Muscle of arm (tissue), 12 donors: ENCODE results near the gene RASA4. TPM values are rescaled to one million over a fixed set of nuclear protein-coding genes. Genes with fewer than 3 reads are reported as not detected.
"Not testable (repeated sequence)": the region's sequence is repeated elsewhere in the genome, so short reads cannot be mapped to it uniquely, and the experiment has no call there.

Source experiments
- DNase-seq: peaks from one replicate; pipeline ENCODE4 v3.0.0-alpha.2; 2013
- polyA plus RNA-seq, 12 donors: library from polyadenylated mRNA; unstranded; fragments of 120-200 nt; gene quantifications; one replicate each; pipeline ENCODE4 v1.2.1, GENCODE V29; 2013; ENCODE audit not compliant: insufficient read length in 12 of 12

The RASA4 gene
- polyA plus RNA-seq, 12 donors = 14.2 to 63.6 (median 27.8) TPM; not detected in 1

DNA sequence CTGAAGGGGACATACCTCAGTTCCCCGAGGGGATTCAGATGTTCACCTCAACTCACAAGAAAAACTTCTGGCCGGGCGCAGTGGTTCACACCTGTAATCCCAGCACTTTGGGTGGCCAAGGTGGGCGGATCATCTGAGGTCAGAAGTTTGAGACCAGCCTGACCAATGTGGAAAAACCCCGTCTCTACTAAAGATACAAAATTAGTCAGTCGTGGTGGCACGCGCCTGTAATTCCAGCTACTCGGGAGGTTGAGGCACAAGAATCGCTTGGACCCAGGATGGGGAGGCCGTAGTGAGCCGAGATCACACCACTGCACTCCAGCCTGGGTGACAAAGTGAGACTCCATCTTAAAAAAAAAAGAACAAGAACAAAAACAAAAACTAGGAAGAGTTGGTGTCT lies 71.3 kb downstream of the RASA4 start:
- DNase-seq = not testable (repeated sequence)

DNA sequence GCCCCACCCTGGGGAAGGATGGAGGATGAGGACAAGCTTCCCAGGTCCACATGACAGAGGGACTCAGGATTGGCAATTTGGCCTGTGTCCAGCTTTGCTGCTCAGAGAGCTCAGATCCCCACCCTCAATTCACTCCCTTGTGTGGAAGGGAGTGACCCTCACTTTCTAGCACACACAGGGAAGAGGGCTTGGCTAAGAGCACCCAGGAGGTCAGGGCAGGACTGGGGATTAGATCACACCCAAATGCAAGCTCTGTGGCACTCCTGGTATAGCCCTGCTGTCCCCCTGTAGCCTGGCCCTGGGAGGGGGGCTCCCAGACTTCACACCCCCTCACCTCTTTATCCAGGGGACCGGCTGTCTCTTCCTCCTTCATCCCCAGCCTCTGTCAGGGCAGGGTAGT lies 72.2 kb downstream of the RASA4 start:
- not testable (repeated sequence) for DNase-seq

GRCh38 chr7:102543596-102543995 lies 73.0 kb downstream of the RASA4 start, which contains the start of gene UPK3BL2:
UPK3BL2 (minus strand) TSS chr7:102543696; CDS start chr7:102543636, 60 bp downstream.
- not testable (repeated sequence) for DNase-seq

DNA sequence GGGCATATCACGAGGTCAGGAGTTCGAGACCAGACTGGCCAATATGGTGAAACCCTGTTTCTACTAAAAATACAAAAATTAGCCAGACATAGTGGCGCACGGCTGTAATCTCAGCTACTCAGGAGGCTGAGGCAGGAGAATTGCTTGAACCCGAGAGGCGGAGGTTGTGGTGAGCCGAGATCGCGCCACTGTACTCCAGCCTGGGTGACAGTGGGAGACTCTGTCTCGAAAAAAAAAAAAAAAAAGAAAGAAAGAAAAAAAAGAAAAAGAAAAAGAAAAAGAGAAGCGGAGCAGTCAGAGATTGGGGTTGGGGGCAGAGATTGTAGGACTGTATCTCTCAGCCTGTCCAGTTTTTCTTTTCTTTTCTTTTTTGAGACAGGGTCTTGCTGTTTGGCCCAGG lies 73.8 kb downstream of the RASA4 start:
- DNase-seq = not testable (repeated sequence)

GRCh38 chr7:102542083-102542482 lies 74.5 kb downstream of the RASA4 start:
- DNase-seq = not testable (repeated sequence)

GRCh38 chr7:102540604-102541003 lies 76.0 kb downstream of the RASA4 start:
- not testable (repeated sequence) for DNase-seq

- DNase-seq = not testable (repeated sequence)
These were observed 81.4 kb downstream of the RASA4 start for GRCh38 chr7:102535062-102535615.

DNA sequence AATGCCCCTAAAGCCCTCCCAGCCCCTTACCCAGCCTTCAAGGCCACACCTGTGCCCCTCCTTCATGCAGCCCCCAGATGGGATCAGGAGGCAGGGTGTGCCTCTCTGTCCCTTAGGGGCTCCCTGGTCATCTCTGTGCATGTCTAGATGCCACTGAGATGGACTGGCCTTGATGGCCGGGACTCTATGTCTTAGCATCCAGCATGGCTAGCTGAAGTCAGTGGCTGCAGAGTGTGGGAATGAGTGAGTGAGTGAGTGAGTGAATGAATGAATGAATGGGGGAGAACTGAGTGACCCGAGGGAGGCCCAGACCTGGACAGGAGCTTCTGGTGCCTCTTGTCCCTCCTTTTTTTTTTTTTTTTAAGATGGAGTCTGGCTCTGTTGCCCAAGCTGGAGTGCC lies 84.4 kb downstream of the RASA4 start:
- not testable (repeated sequence) for DNase-seq

DNA sequence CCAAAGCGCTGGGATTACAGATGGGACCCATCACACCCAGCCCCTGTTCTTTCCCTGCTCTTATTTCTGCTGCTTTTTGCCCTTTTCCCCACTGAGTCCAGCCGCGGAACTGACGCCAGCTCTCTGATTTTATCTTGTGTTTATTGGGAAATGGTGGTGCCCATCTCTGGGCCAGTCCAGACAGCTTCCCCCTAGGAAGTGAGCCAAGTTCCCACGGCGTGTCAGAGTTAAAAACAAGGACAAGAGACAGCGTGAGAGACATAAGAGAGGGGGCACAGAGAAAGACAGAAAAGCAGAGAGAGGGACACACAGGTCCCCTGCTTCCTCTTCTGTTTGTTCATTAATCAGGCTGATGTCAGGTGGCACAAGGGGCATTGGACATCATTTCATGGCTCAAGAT lies 85.0 kb downstream of the RASA4 start:
- DNase-seq = not testable (repeated sequence)

- DNase-seq = not testable (repeated sequence)
These were observed 88.4 kb downstream of the RASA4 start for GRCh38 chr7:102527822-102528793.

- not testable (repeated sequence) for DNase-seq
These were observed 89.4 kb downstream of the RASA4 start for GRCh38 chr7:102527182-102527581.

- not testable (repeated sequence) for DNase-seq
These were observed 91.8 kb downstream of the RASA4 start for GRCh38 chr7:102524803-102525202.

Other genes with a start within 250 kb of the RASA4 start
- gene PRKRIP1, start 220.4 kb downstream of the RASA4 start, polyA plus RNA-seq = 10 to 100 TPM in 11 of 12 donors, not detected in 1; 23.2 to 37.2 (median 25.2) TPM
- 10 to 100 TPM in 2 of 12 donors, 1 to 10 TPM in 9, not detected in 1; 6.3 to 12.2 (median 9.1) TPM for gene ORAI2, start 183.2 kb downstream of the RASA4 start, polyA plus RNA-seq
- 10 to 100 TPM in 1 of 12 donors, 1 to 10 TPM in 9, not detected in 2; 5.8 to 10.1 (median 6.8) TPM for gene ALKBH4, start 151.9 kb downstream of the RASA4 start, polyA plus RNA-seq
- gene LRWD1, start 151.8 kb downstream of the RASA4 start, polyA plus RNA-seq = 10 to 100 TPM in 6 of 12 donors, 1 to 10 TPM in 5, not detected in 1; 7.4 to 25.3 (median 10.2) TPM
- 10 to 100 TPM in 11 of 12 donors, not detected in 1; 22.0 to 29.5 (median 24.5) TPM for gene POLR2J, start 137.8 kb downstream of the RASA4 start, polyA plus RNA-seq
- gene RASA4B, start 99.0 kb downstream of the RASA4 start, polyA plus RNA-seq = 10 to 100 TPM in 6 of 12 donors, 1 to 10 TPM in 5, not detected in 1; 5.0 to 29.2 (median 10.1) TPM
- 10 to 100 TPM in 3 of 12 donors, 1 to 10 TPM in 7, not detected in 2; 3.6 to 56.9 (median 8.2) TPM for gene UPK3BL2, start 73.1 kb downstream of the RASA4 start, polyA plus RNA-seq
- 10 to 100 TPM in 3 of 12 donors, 1 to 10 TPM in 7, not detected in 2; 1.4 to 27.2 (median 4.6) TPM for gene SPDYE2, start 65.5 kb downstream of the RASA4 start, polyA plus RNA-seq
- 100 to 1,000 TPM in 2 of 12 donors, 10 to 100 TPM in 10; 13.4 to 144 (median 71.2) TPM for gene POLR2J3, start 44.2 kb downstream of the RASA4 start, polyA plus RNA-seq
- 10 to 100 TPM in 6 of 12 donors, 1 to 10 TPM in 4, not detected in 2; 1.7 to 93.8 (median 12.7) TPM for gene UPK3BL1, start 26.0 kb upstream of the RASA4 start, polyA plus RNA-seq
- 1 to 10 TPM in 6 of 12 donors, under 1 TPM in 4, not detected in 2; 0.31 to 5.7 (median 1.6) TPM for gene SPDYE2B, start 33.6 kb upstream of the RASA4 start, polyA plus RNA-seq
- 1 to 10 TPM in 7 of 12 donors, under 1 TPM in 2, not detected in 3; 0.78 to 8.0 (median 2.1) TPM for gene POLR2J2, start 54.9 kb upstream of the RASA4 start, polyA plus RNA-seq
- gene FAM185A, start 132.2 kb upstream of the RASA4 start, polyA plus RNA-seq = 10 to 100 TPM in 1 of 12 donors, 1 to 10 TPM in 10, not detected in 1; 4.8 to 85.6 (median 6.6) TPM